Measurements from ENCODE around the gene SLC50A1.

The SLC50A1 gene

DNA sequence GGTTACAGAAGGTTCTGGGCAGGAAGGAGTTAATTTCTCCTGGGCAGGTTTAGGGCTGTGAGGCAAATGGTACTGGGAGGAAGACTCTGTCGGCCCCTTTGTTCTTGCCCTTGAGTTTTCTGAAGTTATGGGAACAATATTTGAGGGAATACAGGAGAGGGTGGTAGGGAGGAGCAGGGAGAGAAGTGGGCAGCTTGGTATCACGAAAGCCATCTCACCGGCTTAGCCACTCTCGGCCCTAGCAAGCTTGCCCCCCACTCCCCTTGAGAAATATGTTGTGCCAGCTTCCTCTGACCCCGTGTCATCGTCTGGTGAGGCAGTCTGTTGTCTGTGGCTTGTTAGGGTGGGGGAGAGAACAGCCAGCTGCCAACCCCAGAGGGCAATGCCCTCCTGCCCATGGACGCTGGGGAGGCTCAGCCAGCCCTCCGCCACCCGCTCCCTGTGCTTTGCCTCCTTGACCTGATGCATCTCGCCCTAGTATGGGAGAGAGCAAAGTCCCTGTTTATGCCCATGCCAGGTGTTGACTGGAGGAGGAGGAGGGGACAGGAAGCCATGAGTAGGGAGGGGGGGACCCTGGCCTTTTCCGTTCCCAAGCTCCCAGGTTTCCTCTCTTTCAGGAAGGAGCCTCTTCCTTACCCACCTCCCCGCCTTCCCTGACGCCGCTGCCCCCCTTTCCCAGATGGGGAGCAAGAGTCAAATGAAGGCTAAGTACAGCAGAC, 6.7 kb upstream of the SLC50A1 start:
- DNase-seq (ENCODE audit: low read depth): no peak
- TF ChIP-seq, protein P1, sequence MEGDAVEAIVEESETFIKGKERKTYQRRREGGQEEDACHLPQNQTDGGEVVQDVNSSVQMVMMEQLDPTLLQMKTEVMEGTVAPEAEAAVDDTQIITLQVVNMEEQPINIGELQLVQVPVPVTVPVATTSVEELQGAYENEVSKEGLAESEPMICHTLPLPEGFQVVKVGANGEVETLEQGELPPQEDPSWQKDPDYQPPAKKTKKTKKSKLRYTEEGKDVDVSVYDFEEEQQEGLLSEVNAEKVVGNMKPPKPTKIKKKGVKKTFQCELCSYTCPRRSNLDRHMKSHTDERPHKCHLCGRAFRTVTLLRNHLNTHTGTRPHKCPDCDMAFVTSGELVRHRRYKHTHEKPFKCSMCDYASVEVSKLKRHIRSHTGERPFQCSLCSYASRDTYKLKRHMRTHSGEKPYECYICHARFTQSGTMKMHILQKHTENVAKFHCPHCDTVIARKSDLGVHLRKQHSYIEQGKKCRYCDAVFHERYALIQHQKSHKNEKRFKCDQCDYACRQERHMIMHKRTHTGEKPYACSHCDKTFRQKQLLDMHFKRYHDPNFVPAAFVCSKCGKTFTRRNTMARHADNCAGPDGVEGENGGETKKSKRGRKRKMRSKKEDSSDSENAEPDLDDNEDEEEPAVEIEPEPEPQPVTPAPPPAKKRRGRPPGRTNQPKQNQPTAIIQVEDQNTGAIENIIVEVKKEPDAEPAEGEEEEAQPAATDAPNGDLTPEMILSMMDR (conservative IDR thresholded peaks at IDR 0.05; ENCODE audit: low read depth, low read length): no peak
- H3K4me3 ChIP-seq (ENCODE audit: low read length): peak overlapping the region; percentile 49

GRCh38 chr1:155130272-155131006, 5.2 kb upstream of the SLC50A1 start:
- no peak for DNase-seq (ENCODE audit: low read depth)
- H3K4me3 ChIP-seq (ENCODE audit: low read length): peak overlapping the region; percentile 20

DNA sequence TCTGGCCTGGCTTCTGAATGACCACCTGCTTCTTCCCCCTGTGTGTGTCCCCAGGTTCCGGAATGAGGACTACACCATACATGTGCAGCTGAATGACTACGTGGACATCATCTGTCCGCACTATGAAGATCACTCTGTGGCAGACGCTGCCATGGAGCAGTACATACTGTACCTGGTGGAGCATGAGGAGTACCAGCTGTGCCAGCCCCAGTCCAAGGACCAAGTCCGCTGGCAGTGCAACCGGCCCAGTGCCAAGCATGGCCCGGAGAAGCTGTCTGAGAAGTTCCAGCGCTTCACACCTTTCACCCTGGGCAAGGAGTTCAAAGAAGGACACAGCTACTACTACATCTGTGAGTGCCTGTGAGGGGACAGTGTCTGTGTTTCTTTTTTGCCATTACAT, 4.4 kb upstream of the SLC50A1 start:
- TF ChIP-seq, protein P1 (conservative IDR thresholded peaks at IDR 0.05; ENCODE audit: low read depth, low read length): no peak

More at GRCh38 chr1:155130272-155131006, 5.2 kb upstream of the SLC50A1 start:
- TF ChIP-seq, protein P1 (conservative IDR thresholded peaks at IDR 0.05; ENCODE audit: low read depth, low read length): no peak

DNA sequence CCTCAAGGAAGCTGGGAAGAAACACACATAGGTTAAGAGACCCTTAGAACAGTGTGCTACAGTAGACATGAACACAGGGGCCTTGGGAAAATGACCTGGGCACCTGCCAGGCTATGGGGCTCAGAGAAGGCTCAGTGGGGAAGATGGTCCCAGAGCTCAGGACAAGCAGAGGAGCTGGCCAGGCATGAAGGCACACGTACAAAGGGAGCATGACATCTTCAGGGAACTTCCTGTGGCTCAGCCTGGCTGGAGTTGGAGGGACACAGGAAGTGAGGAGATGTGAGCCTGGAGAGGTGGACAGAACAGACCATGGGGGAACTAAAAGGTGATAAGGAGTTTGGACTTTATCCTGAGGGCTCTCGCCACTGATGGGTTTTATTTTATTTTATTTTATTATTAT, 3.8 kb upstream of the SLC50A1 start:
- TF ChIP-seq, protein P1 (conservative IDR thresholded peaks at IDR 0.05; ENCODE audit: low read depth, low read length): no peak
- DNase-seq (ENCODE audit: low read depth): no peak
- no peak overlapping the region for H3K4me3 ChIP-seq (ENCODE audit: low read length)

More for the DNA sequence above, 4.4 kb upstream of the SLC50A1 start:
- DNase-seq (ENCODE audit: low read depth): no peak
- no peak overlapping the region for H3K4me3 ChIP-seq (ENCODE audit: low read length)

GRCh38 chr1:155133799-155134281, 1.8 kb upstream of the SLC50A1 start:
- TF ChIP-seq, protein P1 (conservative IDR thresholded peaks at IDR 0.05; ENCODE audit: low read depth, low read length): no peak
- DNase-seq (ENCODE audit: low read depth): no peak
- no peak overlapping the region for H3K4me3 ChIP-seq (ENCODE audit: low read length)

DNA sequence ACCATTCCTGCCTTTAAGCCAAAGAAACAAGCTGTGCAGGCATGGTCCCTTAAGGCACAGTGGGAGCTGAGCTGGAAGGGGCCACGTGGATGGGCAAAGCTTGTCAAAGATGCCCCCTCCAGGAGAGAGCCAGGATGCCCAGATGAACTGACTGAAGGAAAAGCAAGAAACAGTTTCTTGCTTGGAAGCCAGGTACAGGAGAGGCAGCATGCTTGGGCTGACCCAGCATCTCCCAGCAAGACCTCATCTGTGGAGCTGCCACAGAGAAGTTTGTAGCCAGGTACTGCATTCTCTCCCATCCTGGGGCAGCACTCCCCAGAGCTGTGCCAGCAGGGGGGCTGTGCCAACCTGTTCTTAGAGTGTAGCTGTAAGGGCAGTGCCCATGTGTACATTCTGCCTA, 1.3 kb upstream of the SLC50A1 start:
- TF ChIP-seq, protein P1 (conservative IDR thresholded peaks at IDR 0.05; ENCODE audit: low read depth, low read length): no peak
- no peak for DNase-seq (ENCODE audit: low read depth)
- no peak overlapping the region for H3K4me3 ChIP-seq (ENCODE audit: low read length)

Data from retinal pigment epithelial cell (primary cell).